ENCODE measurements around the gene NME3. TPM values are rescaled to one million over a fixed set of nuclear protein-coding genes. Genes with fewer than 3 reads are reported as not detected.

The NME3 gene
- total and polyA plus RNA-seq, 2 of the 13 experiments (the other 11 are each of a cell fraction or from before 2014, with no cell fraction given): 10.4 to 15.9 TPM

GRCh38 chr16:1782408-1783264, 11.3 kb upstream of the NME3 start, which contains the start of the genes NUBP2 and SPSB3 (continued):
- TF ChIP-seq SAFB2 (CRISPR knock-in tag; IDR thresholded peaks at IDR 0.05; ENCODE audit: borderline replicate concordance, low read depth) (no peak; the same call in 1 of the 2 replicates), ZHX2 (IDR thresholded peaks at IDR 0.05; ENCODE audit: low read depth) (peak; percentile 89), ZHX2 (CRISPR knock-in tag; IDR thresholded peaks at IDR 0.05; ENCODE audit: borderline replicate concordance) (no peak), RARA (CRISPR knock-in tag; IDR thresholded peaks at IDR 0.05) (peak; percentile 62; the same call in 1 of the 2 replicates)
- TF ChIP-seq, protein P1, sequence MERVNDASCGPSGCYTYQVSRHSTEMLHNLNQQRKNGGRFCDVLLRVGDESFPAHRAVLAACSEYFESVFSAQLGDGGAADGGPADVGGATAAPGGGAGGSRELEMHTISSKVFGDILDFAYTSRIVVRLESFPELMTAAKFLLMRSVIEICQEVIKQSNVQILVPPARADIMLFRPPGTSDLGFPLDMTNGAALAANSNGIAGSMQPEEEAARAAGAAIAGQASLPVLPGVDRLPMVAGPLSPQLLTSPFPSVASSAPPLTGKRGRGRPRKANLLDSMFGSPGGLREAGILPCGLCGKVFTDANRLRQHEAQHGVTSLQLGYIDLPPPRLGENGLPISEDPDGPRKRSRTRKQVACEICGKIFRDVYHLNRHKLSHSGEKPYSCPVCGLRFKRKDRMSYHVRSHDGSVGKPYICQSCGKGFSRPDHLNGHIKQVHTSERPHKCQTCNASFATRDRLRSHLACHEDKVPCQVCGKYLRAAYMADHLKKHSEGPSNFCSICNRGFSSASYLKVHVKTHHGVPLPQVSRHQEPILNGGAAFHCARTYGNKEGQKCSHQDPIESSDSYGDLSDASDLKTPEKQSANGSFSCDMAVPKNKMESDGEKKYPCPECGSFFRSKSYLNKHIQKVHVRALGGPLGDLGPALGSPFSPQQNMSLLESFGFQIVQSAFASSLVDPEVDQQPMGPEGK (CRISPR knock-in tag; IDR thresholded peaks at IDR 0.05): peak; percentile 46; the same call in 1 of the 2 replicates
- TF ChIP-seq, protein P2, sequence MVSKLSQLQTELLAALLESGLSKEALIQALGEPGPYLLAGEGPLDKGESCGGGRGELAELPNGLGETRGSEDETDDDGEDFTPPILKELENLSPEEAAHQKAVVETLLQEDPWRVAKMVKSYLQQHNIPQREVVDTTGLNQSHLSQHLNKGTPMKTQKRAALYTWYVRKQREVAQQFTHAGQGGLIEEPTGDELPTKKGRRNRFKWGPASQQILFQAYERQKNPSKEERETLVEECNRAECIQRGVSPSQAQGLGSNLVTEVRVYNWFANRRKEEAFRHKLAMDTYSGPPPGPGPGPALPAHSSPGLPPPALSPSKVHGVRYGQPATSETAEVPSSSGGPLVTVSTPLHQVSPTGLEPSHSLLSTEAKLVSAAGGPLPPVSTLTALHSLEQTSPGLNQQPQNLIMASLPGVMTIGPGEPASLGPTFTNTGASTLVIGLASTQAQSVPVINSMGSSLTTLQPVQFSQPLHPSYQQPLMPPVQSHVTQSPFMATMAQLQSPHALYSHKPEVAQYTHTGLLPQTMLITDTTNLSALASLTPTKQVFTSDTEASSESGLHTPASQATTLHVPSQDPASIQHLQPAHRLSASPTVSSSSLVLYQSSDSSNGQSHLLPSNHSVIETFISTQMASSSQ (IDR thresholded peaks at IDR 0.05; ENCODE audit: low read depth): 0 out of 2 replicates have a peak, but pooled peaks have one; percentile 11
- TF ChIP-seq, protein P2 (CRISPR knock-in tag; IDR thresholded peaks at IDR 0.05; ENCODE audit: borderline replicate concordance): no peak
- TF ChIP-seq, protein P3, sequence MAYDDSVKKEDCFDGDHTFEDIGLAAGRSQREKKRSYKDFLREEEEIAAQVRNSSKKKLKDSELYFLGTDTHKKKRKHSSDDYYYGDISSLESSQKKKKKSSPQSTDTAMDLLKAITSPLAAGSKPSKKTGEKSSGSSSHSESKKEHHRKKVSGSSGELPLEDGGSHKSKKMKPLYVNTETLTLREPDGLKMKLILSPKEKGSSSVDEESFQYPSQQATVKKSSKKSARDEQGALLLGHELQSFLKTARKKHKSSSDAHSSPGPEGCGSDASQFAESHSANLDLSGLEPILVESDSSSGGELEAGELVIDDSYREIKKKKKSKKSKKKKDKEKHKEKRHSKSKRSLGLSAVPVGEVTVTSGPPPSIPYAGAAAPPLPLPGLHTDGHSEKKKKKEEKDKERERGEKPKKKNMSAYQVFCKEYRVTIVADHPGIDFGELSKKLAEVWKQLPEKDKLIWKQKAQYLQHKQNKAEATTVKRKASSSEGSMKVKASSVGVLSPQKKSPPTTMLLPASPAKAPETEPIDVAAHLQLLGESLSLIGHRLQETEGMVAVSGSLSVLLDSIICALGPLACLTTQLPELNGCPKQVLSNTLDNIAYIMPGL (CRISPR knock-in tag; IDR thresholded peaks at IDR 0.05; ENCODE audit: borderline replicate concordance in 1 of 2, low read depth in 1 of 2): peak in 1 of 2 experiments; percentile 58; a peak in 1 of 4 replicates
- TF ChIP-seq, protein P4, sequence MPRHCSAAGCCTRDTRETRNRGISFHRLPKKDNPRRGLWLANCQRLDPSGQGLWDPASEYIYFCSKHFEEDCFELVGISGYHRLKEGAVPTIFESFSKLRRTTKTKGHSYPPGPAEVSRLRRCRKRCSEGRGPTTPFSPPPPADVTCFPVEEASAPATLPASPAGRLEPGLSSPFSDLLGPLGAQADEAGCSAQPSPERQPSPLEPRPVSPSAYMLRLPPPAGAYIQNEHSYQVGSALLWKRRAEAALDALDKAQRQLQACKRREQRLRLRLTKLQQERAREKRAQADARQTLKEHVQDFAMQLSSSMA (CRISPR knock-in tag; IDR thresholded peaks at IDR 0.05): no peak

All from HepG2 (cell line).